ENCODE measurements around the gene CTRB2. TPM values are rescaled to one million over a fixed set of nuclear protein-coding genes. Genes with fewer than 3 reads are reported as not detected.
"Not testable (repeated sequence)": the region's sequence is repeated elsewhere in the genome, so short reads cannot be mapped to it uniquely, and the experiment has no call there.

The CTRB2 gene
- total RNA-seq, 1 experiment from 2014 or later, result not detected

DNA sequence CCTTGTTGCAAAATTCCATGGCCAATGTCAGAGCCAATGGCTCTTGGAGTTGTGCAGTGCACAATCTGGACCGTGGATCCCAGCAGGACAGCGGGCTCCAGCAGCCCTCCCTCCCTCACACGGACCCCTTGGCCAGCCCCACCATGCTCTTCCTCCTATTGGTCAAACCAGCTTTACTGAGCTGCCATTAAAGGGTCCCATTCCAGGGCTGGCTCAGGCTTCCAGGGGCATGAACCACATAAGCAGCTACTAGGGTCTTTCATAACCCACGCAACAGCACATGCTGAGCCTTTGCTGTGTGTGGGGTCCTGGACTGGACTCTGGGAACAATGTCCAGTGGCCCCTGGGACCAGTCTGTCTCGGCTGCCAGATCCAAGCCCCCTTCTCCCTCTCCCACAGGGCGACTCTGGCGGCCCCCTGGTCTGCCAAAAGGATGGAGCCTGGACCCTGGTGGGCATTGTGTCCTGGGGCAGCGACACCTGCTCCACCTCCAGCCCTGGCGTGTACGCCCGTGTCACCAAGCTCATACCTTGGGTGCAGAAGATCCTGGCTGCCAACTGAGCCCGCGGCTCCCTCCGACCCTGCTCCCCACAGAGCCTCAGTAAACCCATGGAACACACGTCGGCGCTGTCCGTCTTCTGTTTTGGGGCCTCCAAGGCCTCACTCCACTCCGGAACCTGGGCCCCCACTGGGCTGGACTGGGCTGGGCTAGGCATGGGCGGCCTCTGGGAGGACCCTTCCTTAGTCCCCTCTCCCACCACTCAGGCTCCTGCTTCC, 17.5 kb upstream of the CTRB2 start:
- DNase-seq, result no peak
- no peak overlapping the region for H3K4me3 Mint-ChIP-seq (ENCODE audit: low read depth, unreplicated experiment)
- no TSS peak for BruUV-seq (replicated peaks)

DNA sequence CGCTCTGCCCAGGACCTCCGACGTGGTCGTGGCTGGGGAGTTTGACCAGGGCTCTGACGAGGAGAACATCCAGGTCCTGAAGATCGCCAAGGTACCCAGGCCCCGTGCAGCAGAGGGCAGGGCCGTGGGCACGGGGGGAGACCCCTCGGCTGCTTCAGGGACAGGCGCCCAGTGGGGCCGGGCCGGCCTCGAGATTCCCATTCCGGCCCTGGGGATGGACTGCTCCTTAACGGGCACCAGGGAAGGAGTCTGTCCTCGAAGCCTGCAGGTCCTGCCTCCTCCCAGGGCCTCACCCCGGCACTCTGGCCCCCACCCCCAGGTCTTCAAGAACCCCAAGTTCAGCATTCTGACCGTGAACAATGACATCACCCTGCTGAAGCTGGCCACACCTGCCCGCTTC, 16.2 kb upstream of the CTRB2 start:
- H3K4me1 Mint-ChIP-seq (ENCODE audit: low read depth, unreplicated experiment); H3K9me3 Mint-ChIP-seq (ENCODE audit: low read depth, unreplicated experiment); intact Hi-C loops (cut with micrococcal nuclease; ENCODE audit: unreplicated experiment); DNase-seq; BruUV-seq (replicated peaks); CTCF ChIA-PET; H3K4me3 Mint-ChIP-seq (ENCODE audit: low read depth, unreplicated experiment); H3K27ac Mint-ChIP-seq (ENCODE audit: unreplicated experiment): not testable (repeated sequence)
- Mint-ChIP-seq H3K27me3 (ENCODE audit: unreplicated experiment) (peaks cover 26% of the 10 kb centered on the region), H3K36me3 (ENCODE audit: insufficient read depth, unreplicated experiment) (peaks cover 42% of the 10 kb centered on the region)

More for the DNA sequence above, 17.5 kb upstream of the CTRB2 start:
- CTCF ChIA-PET, result interaction anchor here (0.7 to 1.6 kb wide), 2 partner anchors 9 to 552 kb away, joined by 4 read pairs; no protein-coding TSS in a partner anchor
- Mint-ChIP-seq H3K27ac (ENCODE audit: unreplicated experiment) (no peak overlapping the region), H3K27me3 (ENCODE audit: unreplicated experiment) (peaks cover 26% of the 10 kb centered on the region), H3K9me3 (ENCODE audit: low read depth, unreplicated experiment) (no peaks in the 10 kb centered on the region), H3K36me3 (ENCODE audit: insufficient read depth, unreplicated experiment) (peaks cover 56% of the 10 kb centered on the region), H3K4me1 (ENCODE audit: low read depth, unreplicated experiment) (peaks cover 9% of the 10 kb centered on the region)
- intact Hi-C loops (cut with micrococcal nuclease; ENCODE audit: unreplicated experiment), result loop anchor here (2.0 kb wide), 1 partner anchor 18 kb away; the partner anchor contains the start of gene CTRB2
- TF ChIP-seq, protein P1, sequence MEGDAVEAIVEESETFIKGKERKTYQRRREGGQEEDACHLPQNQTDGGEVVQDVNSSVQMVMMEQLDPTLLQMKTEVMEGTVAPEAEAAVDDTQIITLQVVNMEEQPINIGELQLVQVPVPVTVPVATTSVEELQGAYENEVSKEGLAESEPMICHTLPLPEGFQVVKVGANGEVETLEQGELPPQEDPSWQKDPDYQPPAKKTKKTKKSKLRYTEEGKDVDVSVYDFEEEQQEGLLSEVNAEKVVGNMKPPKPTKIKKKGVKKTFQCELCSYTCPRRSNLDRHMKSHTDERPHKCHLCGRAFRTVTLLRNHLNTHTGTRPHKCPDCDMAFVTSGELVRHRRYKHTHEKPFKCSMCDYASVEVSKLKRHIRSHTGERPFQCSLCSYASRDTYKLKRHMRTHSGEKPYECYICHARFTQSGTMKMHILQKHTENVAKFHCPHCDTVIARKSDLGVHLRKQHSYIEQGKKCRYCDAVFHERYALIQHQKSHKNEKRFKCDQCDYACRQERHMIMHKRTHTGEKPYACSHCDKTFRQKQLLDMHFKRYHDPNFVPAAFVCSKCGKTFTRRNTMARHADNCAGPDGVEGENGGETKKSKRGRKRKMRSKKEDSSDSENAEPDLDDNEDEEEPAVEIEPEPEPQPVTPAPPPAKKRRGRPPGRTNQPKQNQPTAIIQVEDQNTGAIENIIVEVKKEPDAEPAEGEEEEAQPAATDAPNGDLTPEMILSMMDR (IDR thresholded peaks at IDR 0.05; ENCODE audit: unreplicated experiment), result no peak

DNA sequence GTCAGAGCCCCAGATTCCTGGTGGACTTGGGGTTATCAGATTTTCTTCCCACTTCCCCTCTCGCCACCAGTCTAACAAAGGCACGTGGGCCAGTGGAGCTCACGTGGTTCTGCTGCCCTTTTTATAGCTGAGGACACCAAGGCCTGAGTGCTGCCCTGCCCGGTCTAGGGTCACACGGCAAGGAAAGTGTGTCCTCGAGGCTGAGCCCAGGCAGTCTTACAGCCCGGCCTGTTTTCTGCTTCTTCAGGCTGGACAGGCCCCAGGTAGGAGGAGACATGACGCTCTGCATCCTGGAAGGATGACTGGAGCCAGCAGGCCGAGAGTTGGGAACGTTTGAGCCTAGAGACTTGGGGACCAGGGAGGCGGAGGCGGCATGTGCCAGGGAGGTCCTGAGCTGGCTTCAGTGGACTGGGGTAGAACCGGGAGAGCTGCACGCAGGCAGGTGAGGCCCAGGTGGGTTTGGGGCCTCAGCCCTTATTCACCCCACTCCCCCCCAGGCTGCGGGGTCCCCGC, 15.4 kb upstream of the CTRB2 start:
- intact Hi-C loops (cut with micrococcal nuclease; ENCODE audit: unreplicated experiment), result no loop called here
- Mint-ChIP-seq H3K9me3 (ENCODE audit: low read depth, unreplicated experiment) (no peaks in the 10 kb centered on the region), H3K27me3 (ENCODE audit: unreplicated experiment) (peaks cover 26% of the 10 kb centered on the region), H3K36me3 (ENCODE audit: insufficient read depth, unreplicated experiment) (peaks cover 34% of the 10 kb centered on the region), H3K4me1 (ENCODE audit: low read depth, unreplicated experiment) (peaks cover 4% of the 10 kb centered on the region), H3K4me3 (ENCODE audit: low read depth, unreplicated experiment) (no peak overlapping the region), H3K27ac (ENCODE audit: unreplicated experiment) (no peak overlapping the region)
- CTCF ChIA-PET, result interaction anchor here (1.2 kb wide), 1 partner anchor 10 kb away, joined by 5 read pairs; no protein-coding TSS in a partner anchor
- TF ChIP-seq, protein P1 (IDR thresholded peaks at IDR 0.05; ENCODE audit: unreplicated experiment), result no peak
- no TSS peak for BruUV-seq (replicated peaks)
- DNase-seq, result no peak

DNA sequence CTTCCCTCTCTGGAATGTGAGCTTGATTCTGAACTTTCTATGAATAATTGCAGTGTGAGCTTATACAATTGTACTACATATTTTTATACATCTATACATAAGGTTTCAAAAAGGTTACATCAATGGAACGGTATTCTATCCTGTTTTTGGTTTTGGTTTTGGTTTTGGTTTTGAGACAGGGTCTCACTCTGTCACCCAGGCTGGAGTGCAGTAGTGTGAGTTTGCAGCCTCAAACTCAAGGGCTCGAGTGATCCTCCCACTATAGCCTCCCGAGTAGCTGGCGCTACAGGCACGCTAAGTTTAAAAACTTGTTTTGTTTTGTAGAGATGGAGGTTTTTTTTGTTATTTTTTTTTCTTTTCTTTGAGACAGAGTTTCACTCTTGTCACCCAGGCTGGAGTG, 12.9 kb upstream of the CTRB2 start:
- Mint-ChIP-seq H3K4me3 (ENCODE audit: low read depth, unreplicated experiment) (no peak overlapping the region), H3K27ac (ENCODE audit: unreplicated experiment) (no peak overlapping the region), H3K4me1 (ENCODE audit: low read depth, unreplicated experiment) (no peaks in the 10 kb centered on the region), H3K9me3 (ENCODE audit: low read depth, unreplicated experiment) (no peaks in the 10 kb centered on the region), H3K36me3 (ENCODE audit: insufficient read depth, unreplicated experiment) (peaks cover 9% of the 10 kb centered on the region), H3K27me3 (ENCODE audit: unreplicated experiment) (peaks cover 12% of the 10 kb centered on the region)
- CTCF ChIA-PET, result interaction anchor here (0.5 to 2.2 kb wide), 3 partner anchors 21 to 728 kb away, joined by 4 to 7 read pairs (median 6); no protein-coding TSS in a partner anchor
- no TSS peak for BruUV-seq (replicated peaks)
- intact Hi-C loops (cut with micrococcal nuclease; ENCODE audit: unreplicated experiment), result no loop called here
- TF ChIP-seq, protein P1 (IDR thresholded peaks at IDR 0.05; ENCODE audit: unreplicated experiment), result no peak
- DNase-seq, result no peak

DNA sequence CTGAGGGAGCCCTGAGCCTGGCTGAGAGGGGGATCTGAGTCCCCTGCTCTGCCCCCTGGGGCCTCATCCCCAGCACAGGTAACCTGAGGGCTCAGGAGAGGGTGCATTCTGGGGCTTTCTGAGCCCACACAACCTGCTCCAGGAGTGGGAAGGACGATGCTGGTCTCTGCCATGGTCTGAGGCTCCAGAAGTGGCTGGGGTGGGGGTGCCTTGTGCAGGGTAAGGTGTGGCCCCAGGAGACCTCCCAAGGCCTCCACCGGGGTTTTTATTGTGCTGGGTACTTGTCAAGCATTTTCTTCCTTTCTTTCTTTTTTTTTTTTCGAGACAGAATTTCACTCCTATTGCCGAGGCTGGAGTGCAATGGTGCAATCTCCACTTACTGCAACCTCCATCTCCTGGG, 12.1 kb upstream of the CTRB2 start:
- no peaks in the 10 kb centered on the region for H3K9me3 Mint-ChIP-seq (ENCODE audit: low read depth, unreplicated experiment)
- peaks cover 4% of the 10 kb centered on the region for H3K27me3 Mint-ChIP-seq (ENCODE audit: unreplicated experiment)
- CTCF ChIA-PET, result no interaction called here
- H3K4me1 Mint-ChIP-seq (ENCODE audit: low read depth, unreplicated experiment), result no peaks in the 10 kb centered on the region
- H3K4me3 Mint-ChIP-seq (ENCODE audit: low read depth, unreplicated experiment), result no peak overlapping the region
- no peak overlapping the region for H3K27ac Mint-ChIP-seq (ENCODE audit: unreplicated experiment)
- BruUV-seq (replicated peaks), result no TSS peak
- intact Hi-C loops (cut with micrococcal nuclease; ENCODE audit: unreplicated experiment), result no loop called here
- peaks cover 2% of the 10 kb centered on the region for H3K36me3 Mint-ChIP-seq (ENCODE audit: insufficient read depth, unreplicated experiment)
- TF ChIP-seq, protein P1 (IDR thresholded peaks at IDR 0.05; ENCODE audit: unreplicated experiment), result no peak
- DNase-seq, result no peak

All from Calu3 (cell line).